Eye (tissue), 1 donor: ENCODE results near the gene NEXN.
"Not testable (repeated sequence)": the region's sequence is repeated elsewhere in the genome, so short reads cannot be mapped to it uniquely, and the experiment has no call there.

Source experiments
- DNase-seq: peaks from one replicate; pipeline ENCODE4 v3.0.0-alpha.2; 2015

Gene NEXN

DNA sequence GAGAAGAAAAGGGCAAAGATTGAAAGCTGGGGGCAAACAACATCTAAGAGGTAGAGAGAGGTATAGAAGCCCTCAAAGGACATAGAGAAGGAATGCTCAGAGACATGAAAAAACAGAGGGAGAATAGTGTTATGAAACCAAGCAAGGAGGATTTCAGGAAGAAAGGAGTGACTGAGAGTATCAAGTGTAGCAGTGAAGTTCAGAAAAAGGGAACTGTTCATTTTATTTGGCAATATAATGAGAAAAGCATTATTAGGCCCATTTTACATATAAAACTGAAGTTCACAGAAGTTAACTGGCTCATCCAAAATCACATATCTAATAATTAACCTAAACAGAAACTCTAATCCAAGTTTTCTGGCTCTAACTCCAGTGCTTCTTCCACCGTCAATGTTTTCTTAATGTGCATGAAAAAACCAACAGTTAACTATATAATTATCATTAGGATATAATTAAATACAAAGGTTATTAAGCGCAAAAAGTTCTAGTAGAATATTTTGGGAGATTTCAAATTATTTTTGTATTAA lies 17.7 kb downstream of the NEXN start:
- no peak for DNase-seq

DNA sequence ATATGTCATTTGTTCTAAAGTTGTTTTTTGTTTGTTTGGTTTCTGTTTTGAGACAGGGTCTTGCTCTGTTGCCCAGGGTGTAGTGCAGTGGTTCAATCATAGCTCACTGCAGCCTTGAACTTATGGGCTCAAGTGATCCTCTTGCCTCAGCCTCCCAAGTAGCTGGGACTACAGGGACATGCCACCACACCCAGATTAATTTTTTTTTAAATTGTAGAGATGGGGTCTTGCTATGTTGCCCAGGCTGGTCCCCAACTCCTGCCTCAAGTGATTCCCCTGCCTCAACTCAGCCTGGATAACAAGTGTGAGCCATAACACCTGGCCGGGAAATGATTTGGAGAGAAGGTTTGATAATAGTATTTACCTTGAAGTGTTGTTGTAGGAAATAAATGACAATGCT lies 18.2 kb downstream of the NEXN start:
- no peak for DNase-seq

DNA sequence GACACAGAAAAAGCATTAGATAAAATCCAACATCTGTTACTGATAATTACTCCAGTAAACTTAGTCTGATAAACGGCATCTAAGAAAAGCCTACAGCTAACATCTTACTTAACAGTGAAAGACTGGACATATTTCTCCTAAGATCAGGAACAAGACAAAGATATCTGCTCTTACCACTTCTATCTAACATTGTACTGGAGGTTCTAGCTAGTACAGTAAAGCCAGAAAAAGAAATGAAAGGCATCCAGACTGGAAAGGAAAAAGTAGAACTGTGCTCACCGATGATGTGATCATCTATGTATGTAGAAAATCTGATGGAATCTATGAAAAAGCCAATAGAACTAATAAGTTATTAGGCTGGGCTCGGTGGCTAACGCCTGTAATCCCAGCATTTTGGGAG lies 21.7 kb downstream of the NEXN start:
- no peak for DNase-seq

DNA sequence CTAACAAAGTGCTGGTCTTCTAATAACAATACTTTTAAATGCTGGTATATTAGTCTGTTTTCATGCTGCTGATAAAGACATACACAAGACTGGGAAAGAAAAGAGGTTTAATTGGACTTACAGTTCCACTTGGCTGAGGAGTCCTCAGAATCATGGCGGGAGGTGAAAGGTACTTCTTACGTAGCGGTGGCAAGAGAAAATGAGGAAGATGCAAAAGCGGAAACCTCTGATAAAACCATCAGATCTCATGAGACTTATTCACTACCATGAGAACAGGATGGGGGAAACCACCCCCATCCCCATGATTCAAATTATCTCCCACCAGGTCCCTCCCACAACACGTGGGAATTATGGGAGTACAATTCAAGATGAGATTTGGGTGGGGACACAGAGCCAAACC lies 30.5 kb downstream of the NEXN start:
- DNase-seq: not testable (repeated sequence)

DNA sequence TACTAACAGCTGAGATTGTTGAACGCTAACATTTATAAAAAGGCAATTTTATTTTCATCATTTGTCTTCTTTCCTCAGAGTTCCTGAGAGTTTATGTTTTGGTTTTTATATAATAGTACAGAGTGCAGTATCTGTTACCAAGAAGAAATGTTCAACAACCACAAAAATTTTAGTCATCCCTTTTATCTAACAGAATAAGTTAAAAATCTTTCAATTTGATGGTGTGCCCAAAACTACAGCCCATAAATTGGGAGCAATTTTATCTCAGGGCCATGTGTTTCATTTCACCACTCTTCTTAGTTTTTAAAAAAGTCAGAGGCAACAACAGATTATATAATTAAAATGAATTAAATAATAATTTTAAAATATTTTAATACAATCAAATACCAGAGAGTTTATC lies 37.1 kb downstream of the NEXN start:
- no peak for DNase-seq

DNA sequence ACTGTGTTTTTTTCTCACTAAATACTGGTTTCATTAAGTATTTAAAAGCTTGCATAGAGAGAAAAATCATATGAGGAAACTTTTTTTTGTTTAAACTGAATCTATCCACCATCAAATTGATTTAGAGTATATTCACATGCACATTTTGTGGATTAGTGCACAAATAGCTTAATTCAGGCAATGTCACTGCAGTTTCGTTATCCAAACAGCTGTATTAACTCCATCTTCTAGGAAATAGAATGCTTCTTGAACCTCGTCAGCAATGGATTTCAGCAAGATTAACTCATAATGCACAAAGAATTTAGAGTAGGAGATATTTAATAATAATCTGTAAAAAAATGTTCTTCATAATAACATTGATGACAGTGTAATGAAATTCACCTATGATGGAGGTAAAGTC lies 37.5 kb downstream of the NEXN start:
- DNase-seq: no peak

DNA sequence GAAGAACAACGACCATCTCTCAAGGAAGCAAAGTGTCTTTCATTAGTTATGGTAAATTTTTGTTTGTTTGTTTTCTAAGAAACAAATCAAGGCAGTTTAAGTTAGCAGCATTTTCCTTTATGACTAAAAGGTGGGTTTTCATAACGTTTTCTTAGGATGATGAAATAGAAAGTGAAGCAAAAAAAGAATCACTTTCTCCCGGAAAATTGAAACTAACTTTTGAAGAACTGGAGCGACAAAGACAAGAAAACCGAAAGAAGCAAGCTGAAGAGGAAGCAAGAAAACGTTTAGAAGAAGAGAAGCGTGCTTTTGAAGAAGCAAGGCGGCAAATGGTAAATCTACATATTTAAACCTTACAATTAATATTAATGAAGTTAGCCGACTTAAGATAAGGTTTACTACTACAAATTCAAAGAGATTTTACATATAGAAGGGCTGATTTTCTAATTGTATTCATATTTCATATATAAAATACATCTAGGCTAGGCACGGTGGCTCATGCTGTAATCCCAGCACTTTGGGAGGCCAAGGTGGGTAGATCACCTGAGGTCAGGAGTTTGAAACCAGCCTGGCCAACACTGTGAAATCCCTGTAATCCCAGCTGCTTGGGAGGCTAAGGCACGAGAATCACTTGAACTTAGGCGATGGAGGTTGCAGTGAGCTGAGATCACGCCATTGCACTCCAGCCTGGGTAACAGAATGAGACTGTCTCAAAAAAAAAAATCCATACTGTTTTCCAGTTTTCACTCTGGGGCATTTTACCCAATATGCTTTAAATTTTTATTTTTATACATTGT lies 38.3 kb downstream of the NEXN start:
- DNase-seq: no peak

DNA sequence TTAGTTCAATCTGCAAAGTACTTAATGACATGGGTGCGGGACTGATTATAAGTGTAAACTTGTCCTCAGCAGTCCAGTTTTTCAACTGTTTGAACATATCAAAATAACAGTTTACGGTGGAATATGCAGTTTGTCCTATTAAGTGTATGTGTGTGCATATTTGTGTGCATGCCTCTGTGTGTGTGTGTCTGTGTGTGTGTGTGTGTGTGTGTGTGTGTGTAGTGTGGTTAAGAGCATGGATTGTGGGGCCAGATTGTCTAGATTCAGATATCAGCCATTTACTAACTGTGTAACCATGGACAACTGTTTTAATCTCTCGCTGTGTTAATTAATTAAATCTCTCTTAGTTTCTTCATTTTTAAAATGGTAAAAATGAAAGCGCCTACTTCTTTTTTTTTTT lies 39.0 kb downstream of the NEXN start:
- no peak for DNase-seq

DNA sequence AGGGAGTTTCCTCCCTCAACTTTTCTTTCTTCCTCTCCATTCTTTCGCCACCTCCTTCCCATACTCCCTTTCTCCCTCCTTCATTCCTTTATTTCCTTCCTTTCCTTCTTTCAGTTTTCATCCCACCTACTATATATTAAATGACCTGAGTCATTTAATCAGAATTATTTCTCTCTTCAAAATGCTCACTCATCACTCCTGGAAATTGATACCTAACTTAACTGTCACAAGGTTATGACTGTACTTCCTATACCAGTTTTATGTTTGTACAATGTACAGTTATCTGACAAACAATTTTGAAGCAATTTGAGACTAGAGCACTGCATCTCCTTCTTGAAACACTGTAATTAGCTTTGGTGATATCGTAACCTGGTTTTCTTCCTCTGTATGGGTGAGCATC lies 41.4 kb downstream of the NEXN start:
- DNase-seq: no peak

DNA sequence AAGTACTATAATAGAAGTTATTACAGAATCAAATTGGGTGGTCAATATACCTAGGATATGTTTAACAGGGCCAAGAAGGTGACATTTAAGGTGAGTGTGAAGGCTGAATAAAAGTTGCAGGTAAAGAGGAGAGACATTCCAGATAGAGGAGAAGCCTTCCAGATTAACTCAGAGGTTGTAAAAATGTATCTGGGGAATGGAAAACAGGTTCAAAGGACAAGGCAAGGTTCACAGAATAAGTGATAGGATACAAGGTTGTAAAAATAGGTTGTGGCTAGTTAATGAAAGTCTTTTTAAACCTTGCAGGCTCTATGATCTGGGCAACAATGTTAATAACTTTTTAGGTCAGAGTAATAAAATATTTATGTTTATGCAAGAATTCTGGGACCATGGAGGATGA lies 50.2 kb downstream of the NEXN start:
- DNase-seq: no peak

DNA sequence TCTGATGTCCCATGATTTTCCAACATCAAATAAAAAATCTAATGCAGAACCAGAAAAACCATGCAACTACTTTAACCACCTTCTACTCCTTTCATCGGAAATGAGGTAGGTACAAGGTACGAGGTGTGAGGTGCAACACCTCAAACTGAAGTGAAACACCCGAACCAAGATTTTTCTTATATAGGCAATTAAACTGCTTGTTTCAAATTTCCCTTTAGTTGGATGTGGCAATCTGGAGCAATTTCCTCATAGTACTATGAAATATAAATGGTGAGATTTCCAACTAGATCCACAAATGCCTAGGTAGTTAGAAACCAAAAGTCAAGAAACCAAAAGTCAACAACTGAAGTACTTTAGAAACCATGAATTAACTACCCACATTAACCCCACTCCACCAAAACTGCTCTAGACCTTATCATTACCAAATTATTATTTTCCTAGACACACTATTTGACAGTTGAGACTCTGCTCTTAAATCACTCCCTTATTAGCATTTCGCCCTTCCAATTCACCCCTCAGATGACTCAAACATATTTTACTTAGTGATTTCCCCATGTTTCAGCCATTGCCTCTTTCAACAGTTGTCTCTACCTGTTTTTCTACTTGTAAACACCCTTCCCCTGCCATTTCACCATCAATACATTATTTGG lies 52.6 kb downstream of the NEXN start:
- DNase-seq: no peak

DNA sequence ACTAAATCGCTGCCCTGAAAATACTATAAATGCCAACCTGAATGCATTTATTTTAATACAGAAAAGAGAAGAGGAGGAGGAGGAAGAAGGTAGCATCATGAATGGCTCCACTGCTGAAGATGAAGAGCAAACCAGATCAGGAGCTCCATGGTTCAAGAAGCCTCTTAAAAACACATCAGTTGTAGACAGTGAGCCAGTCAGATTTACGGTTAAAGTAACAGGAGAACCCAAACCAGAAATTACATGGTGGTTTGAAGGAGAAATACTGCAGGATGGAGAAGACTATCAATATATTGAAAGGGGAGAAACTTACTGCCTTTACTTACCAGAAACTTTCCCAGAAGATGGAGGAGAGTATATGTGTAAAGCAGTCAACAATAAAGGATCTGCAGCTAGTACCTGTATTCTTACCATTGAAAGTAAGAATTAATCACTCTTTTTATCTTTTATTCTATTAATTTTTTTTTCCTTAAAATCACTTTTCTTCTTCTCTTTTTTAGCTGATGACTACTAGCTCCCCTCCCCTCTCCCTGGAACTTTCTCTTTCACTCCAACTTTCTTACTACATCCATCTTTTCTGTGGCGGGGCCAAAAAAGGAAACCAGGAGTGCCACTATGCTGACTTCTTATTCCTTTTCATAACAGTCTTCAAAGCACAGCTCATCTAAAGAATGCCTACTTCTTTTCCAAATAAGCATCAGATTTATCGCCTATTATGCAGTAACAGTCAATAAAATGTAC lies 54.1 kb downstream of the NEXN start:
- no peak for DNase-seq

DNA sequence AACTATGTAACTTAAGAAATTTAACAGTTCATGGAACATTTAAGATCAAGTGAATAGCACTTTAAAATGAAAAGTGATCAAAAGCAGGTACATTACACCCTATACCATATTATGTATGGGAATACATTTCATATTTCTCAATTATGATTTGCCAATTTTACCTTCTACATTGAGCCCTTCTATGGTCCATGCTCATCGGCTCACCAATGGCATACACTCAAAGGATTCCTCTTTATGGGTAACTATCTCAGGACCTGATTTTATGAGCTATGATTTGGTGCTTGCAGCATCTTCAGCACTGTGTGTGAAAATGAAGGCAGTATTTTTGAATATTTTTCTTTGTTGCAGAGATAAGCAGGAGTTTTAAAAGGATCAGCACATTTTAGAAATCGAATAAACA lies 56.9 kb downstream of the NEXN start:
- no peak for DNase-seq

DNA sequence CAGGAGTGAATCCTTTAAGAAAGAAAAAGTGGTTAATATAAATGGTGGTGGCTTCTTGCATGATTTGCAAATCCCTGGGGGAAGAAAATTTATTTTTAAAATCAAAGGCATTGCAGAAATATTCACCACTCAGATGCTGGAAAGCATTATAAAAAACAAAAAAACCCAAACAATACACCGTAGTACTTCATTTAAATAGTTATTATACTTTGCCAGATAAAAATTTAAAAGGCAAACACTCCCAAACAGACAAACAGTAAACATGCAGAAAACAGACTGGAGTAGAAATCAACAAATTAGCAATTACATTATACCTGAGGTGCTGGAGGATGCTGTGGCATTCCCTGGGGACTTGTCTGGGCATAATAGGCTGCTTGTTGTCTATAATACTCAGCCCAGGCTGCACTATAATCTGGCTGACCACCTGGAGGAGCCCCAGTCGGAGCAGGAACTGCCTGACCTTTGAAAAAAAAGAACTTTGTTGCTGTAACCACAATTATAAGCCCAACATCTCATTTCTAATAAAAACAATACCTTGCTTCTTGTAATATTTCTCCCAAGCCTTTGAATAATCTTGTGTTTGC lies 60.5 kb downstream of the NEXN start:
- no peak for DNase-seq

DNA sequence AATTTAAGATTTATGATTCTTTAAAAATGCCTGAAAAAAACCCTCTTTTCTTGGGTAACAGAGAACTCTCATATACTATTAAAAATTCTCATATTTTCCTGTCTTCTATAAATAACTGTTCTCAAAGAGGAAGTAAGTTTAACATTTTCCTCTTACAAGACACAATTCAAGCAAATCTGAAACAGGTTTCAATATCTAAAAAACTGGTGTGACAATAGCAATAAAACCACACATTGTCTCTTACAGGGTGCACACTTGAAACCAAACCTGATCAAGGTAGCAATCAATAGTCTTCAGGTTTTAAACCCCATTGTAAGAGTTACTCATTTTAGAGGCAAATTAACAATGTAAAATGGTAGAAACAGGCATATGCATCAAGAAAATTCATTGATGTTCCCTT lies 62.4 kb downstream of the NEXN start:
- no peak for DNase-seq

DNA sequence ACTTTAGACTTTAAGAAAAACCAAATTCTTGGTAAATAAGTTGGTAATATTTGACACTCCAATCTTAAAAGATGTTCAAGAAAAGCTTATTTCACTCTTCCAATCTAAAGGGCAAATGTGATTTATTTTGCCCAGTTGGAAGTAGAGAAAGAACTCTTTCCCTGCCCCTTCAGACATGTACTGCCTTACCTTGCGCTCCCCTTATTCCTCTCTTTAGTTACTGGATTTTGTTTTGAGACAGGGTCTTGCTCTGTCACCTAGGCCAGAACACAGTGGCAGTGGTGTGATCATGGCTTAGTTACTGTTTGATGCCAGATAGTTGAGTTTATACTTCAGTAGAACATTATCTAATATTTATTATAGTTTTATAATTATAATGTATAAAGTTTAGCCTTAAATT lies 62.9 kb downstream of the NEXN start:
- no peak for DNase-seq

DNA sequence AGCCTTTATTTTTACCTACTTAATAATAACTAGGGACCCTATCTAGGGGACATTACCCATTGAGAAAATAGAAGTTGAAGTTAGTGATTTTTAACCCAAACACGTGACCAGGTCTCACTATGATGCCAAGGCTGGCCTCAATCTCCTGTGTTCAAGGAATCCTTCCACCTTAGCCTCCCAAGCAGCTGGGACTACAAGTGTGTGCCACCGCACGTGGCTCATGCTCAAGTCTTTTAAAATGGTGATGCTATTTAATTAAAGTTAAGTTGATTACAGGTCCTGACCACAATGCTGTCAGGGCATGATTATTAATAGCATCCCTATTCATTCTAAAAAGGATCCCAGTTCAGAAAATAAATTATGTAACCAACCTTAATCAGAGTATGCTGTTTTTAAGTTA lies 65.5 kb downstream of the NEXN start:
- DNase-seq: no peak

DNA sequence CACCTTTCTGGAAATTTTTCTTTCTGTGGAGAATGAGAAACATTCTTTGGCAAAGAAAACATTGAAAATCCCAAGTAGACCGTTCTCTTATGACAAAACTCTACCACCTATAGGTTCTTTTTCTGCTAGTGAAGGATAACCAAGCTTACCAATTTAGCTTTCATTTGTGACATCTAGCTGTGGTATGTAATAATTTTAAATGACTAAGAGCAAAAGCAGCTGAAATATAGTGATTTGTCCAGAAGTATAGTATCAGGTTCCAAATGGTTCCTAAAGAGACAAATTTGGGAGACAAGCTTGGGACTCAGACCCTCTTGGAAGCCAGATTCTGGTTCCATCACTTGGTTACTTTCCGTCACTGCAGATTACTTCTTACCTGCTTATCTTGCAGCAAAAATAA lies 66.1 kb downstream of the NEXN start:
- DNase-seq: no peak

DNA sequence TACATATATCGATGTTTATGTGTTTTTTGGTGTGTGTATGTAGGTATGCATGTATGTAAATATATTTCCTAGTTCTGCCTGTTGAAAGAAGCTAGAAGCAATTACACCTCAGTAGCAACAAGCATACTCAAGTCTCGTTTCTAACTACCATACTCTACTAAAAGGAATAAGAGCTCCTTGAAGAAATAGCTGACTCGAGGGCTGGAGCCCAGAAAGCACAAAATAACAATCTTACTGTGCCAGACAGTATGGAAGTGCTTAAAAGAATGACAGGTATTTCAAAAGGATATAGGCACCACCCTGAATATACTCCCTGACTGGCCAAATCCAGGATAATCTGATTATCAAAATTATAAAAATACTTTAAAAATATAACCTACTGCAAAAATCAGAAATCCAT lies 67.3 kb downstream of the NEXN start:
- DNase-seq: no peak

DNA sequence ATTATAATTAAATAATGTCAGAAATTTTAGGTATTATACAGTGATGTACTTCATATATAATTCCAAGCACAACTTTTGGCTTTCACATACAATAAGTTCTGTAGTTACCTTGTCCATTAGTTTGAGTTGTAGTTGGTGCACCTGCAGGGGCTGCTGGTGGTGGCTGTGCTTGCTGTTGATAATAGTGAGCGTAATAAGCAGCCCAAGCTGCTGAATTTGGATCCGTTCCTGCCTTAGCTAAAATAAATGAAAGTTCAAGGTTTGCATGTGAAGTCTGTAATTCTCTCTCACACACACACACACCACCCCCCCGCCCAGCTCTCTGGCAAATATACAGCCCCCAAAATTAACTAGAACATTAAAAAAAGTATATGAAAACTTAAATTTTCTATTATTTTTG lies 68.0 kb downstream of the NEXN start:
- no peak for DNase-seq

DNA sequence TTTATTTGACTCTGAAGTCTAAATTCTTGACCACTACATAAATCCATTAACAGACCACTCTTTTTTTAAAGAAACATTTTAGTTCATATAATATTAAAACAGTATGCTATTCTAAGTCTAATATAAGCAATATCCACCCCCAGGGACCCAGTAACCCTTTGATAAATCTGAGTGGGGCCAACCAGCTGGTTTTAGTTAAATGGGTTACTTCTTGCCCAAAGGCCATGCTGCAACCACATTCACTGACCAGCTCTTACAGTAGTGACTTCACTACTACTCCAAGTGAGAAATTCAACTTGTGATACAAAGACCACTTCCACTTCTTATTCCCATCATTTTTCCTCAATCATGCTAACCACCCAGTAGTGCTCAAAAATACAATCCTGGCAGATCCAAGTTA lies 70.0 kb downstream of the NEXN start:
- no peak for DNase-seq

DNA sequence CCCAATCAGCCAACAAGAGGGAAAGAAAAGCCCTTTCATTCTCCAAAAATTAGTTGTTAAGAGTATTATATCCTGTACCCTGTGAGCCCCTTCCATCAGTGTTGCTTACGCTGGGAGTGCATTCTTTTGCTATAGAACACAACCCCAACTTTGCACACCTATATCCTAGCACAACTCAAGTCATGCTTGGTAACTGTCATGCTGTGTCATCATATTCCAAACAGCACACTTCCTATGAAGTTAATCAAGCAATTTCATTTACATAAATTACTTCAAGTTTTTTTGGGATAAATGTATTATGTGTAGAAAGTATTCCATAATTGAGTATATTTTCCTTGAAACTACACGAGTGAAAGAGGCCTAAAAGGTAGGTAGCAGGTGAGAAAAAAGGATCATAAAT lies 70.4 kb downstream of the NEXN start:
- no peak for DNase-seq

DNA sequence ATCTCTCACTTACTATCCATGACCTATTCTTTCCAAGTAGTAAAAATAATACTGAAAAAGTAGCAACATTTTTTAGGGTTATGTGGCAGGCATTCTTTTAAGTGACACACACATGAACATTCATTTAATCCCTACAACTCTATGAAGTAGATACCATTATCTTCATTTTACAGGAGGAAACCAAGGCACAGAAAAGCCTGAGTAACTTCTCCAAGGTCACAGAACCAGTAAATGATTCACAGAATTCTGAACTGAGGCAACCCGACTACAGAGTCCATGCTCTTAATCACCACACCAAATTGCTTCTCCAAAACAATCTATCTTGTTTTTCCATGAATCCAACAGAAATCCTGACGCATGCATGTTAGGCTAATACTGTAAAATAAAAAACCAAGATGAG lies 73.0 kb downstream of the NEXN start:
- DNase-seq: no peak

DNA sequence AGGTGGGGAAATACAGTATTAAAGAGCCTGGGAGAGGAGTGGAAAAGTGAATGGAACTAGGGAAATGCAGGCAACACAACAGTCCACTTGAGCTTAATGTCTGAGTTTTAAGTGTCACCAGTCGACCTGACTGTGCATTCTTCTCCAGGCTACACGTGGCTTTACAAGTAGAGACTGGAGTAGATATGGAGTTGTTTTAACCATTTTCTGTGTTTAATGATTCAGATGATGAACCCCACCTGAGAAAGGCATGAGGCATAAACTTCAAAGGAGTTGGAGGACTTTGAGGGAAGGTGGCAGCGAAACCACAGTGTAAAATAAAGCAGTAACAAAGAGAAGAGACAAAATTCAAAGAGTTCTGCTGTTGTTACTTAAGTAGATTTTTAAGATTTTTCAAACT lies 77.9 kb downstream of the NEXN start:
- DNase-seq: no peak
